ENCODE results near the gene KIRREL2. TPM values are rescaled to one million over a fixed set of nuclear protein-coding genes. Genes with fewer than 3 reads are reported as not detected.

KIRREL2 gene
- polyA plus RNA-seq, 3 donors = not detected

GRCh38 chr19:35911173-35911572 is 54.5 kb downstream of the KIRREL2 start:
- H3K27me3 Mint-ChIP-seq (ENCODE audit: low read depth in 3 of 3) = peaks cover 0 to 5% (median 0%) of the 10 kb centered on the region in 3 donors
- H3K27ac Mint-ChIP-seq = peak overlapping the region; percentile 55 to 98 (median 90)
- peaks cover 74% of the 10 kb centered on the region for H3K4me1 Mint-ChIP-seq
- Histone ChIP-seq H3K9me3 (replicated peaks in 1 of 2; ENCODE audit: control insufficient read depth in 1 of 2, insufficient read depth in 1 of 2, low read length in 2 of 2) (no peaks in the 10 kb centered on the region), H3K36me3 (replicated peaks in 1 of 2; ENCODE audit: control insufficient read depth in 1 of 2, insufficient read depth in 2 of 2, low read length in 2 of 2) (peaks cover 10 to 16% of the 10 kb centered on the region in 2 donors), H3K4me3 (replicated peaks in 1 of 3; ENCODE audit: low read depth in 2 of 3, low read length in 3 of 3) (no peak overlapping the region), H3K4me1 (ENCODE audit: control insufficient read depth in 1 of 2, insufficient read depth in 2 of 2, low read length in 2 of 2) (peaks cover 83 to 99% of the 10 kb centered on the region in 2 donors), H3K4me2 (replicated peaks; ENCODE audit: extremely low read depth, low read length, poor library complexity, severe bottlenecking) (no peak overlapping the region), H4K20me1 (ENCODE audit: insufficient read depth, low read length) (no peaks in the 10 kb centered on the region), H3K27ac (ENCODE audit: low read depth in 1 of 2, low read length in 2 of 2) (peak overlapping the region; percentile 59 to 73), H3K27me3 (ENCODE audit: control insufficient read depth in 2 of 2, insufficient read depth in 2 of 2, low read length in 2 of 2) (no peaks in the 10 kb centered on the region), H3K9ac (ENCODE audit: insufficient read depth, low read length, poor library complexity, severe bottlenecking) (no peak overlapping the region), H3K79me2 (ENCODE audit: insufficient read depth, low read length) (peaks cover 30% of the 10 kb centered on the region), H2AFZ (ENCODE audit: insufficient read depth, low read depth, low read length, poor library complexity, severe bottlenecking) (no peak overlapping the region)
- WGBS (ENCODE audit: insufficient coverage) = 50% methylated on average over 2 of the region's 3 CpGs
- TF ChIP-seq, protein P1, sequence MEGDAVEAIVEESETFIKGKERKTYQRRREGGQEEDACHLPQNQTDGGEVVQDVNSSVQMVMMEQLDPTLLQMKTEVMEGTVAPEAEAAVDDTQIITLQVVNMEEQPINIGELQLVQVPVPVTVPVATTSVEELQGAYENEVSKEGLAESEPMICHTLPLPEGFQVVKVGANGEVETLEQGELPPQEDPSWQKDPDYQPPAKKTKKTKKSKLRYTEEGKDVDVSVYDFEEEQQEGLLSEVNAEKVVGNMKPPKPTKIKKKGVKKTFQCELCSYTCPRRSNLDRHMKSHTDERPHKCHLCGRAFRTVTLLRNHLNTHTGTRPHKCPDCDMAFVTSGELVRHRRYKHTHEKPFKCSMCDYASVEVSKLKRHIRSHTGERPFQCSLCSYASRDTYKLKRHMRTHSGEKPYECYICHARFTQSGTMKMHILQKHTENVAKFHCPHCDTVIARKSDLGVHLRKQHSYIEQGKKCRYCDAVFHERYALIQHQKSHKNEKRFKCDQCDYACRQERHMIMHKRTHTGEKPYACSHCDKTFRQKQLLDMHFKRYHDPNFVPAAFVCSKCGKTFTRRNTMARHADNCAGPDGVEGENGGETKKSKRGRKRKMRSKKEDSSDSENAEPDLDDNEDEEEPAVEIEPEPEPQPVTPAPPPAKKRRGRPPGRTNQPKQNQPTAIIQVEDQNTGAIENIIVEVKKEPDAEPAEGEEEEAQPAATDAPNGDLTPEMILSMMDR (IDR thresholded peaks at IDR 0.05) = no peak
- peaks cover 17 to 20% of the 10 kb centered on the region in 2 donors for H3K36me3 Mint-ChIP-seq
- intact Hi-C loops (cut with micrococcal nuclease) = loop anchor here in 1 of 2 donors (2.0 kb wide), 1 partner anchor 14 kb away; no protein-coding TSS in a partner anchor
- H3K4me3 Mint-ChIP-seq = no peak overlapping the region
- H3K9me3 Mint-ChIP-seq = peaks cover 0 to 2% (median 0%) of the 10 kb centered on the region in 7 donors
- peak in 1 of 3 donors; percentile 48 for DNase-seq

GRCh38 chr19:35911790-35912189 is 55.1 kb downstream of the KIRREL2 start:
- Histone ChIP-seq H3K27me3 (ENCODE audit: control insufficient read depth in 2 of 2, insufficient read depth in 2 of 2, low read length in 2 of 2) (no peaks in the 10 kb centered on the region), H3K4me1 (ENCODE audit: control insufficient read depth in 1 of 2, insufficient read depth in 2 of 2, low read length in 2 of 2) (peaks cover 77 to 96% of the 10 kb centered on the region in 2 donors), H3K27ac (ENCODE audit: low read depth in 1 of 2, low read length in 2 of 2) (peak overlapping the region; percentile 59 to 73), H3K4me2 (replicated peaks; ENCODE audit: extremely low read depth, low read length, poor library complexity, severe bottlenecking) (no peak overlapping the region), H3K9ac (ENCODE audit: insufficient read depth, low read length, poor library complexity, severe bottlenecking) (no peak overlapping the region), H2AFZ (ENCODE audit: insufficient read depth, low read depth, low read length, poor library complexity, severe bottlenecking) (no peak overlapping the region), H3K79me2 (ENCODE audit: insufficient read depth, low read length) (peaks cover 24% of the 10 kb centered on the region), H3K36me3 (replicated peaks in 1 of 2; ENCODE audit: control insufficient read depth in 1 of 2, insufficient read depth in 2 of 2, low read length in 2 of 2) (peaks cover 4 to 10% of the 10 kb centered on the region in 2 donors), H4K20me1 (ENCODE audit: insufficient read depth, low read length) (no peaks in the 10 kb centered on the region), H3K9me3 (replicated peaks in 1 of 2; ENCODE audit: control insufficient read depth in 1 of 2, insufficient read depth in 1 of 2, low read length in 2 of 2) (no peaks in the 10 kb centered on the region), H3K4me3 (replicated peaks in 1 of 3; ENCODE audit: low read depth in 2 of 3, low read length in 3 of 3) (no peak overlapping the region)
- Mint-ChIP-seq H3K27me3 (ENCODE audit: low read depth in 3 of 3) (peaks cover 0 to 5% (median 0%) of the 10 kb centered on the region in 3 donors), H3K36me3 (peaks cover 11 to 14% of the 10 kb centered on the region in 2 donors), H3K9me3 (peaks cover 0 to 2% (median 0%) of the 10 kb centered on the region in 7 donors), H3K27ac (peak overlapping the region; percentile 55 to 98 (median 90)), H3K4me1 (peaks cover 72% of the 10 kb centered on the region), H3K4me3 (no peak overlapping the region)
- intact Hi-C loops (cut with micrococcal nuclease) = loop anchor here in 1 of 2 donors (2.0 kb wide), 2 partner anchors 13 kb away; no protein-coding TSS in a partner anchor
- TF ChIP-seq, protein P1 (IDR thresholded peaks at IDR 0.05) = no peak
- peak in 2 of 3 donors; percentile 26 to 53 for DNase-seq
- 86% methylated on average over 1 of the region's 5 CpGs for WGBS (ENCODE audit: insufficient coverage)

All from CD14-positive monocyte (primary cell).